Measurements from ENCODE around the gene NDUFS8.
"Not testable (repeated sequence)": the region's sequence is repeated elsewhere in the genome, so short reads cannot be mapped to it uniquely, and the experiment has no call there.

- TF ChIP-seq CTCF (IDR thresholded peaks at IDR 0.05; ENCODE audit: poor library complexity, severe bottlenecking); TAF1 (IDR thresholded peaks at IDR 0.05; ENCODE audit: low read depth); EP300 (conservative IDR thresholded peaks at IDR 0.05; ENCODE audit: poor library complexity, severe bottlenecking); POLR2AphosphoS5 (IDR thresholded peaks at IDR 0.05); EZH2 (IDR thresholded peaks at IDR 0.05; ENCODE audit: borderline replicate concordance, insufficient read depth, low read length, poor library complexity, severe bottlenecking); REST (IDR thresholded peaks at IDR 0.05; ENCODE audit: borderline replicate concordance): not testable (repeated sequence)
These were observed 49.3 kb upstream of the NDUFS8 start for GRCh38 chr11:67981226-67981625.

All from neural cell (in vitro differentiated cells).